ENCODE results near the gene RTCA. TPM values are rescaled to one million over a fixed set of nuclear protein-coding genes. Genes with fewer than 3 reads are reported as not detected.
"Not testable (repeated sequence)": the region's sequence is repeated elsewhere in the genome, so short reads cannot be mapped to it uniquely, and the experiment has no call there.

Gene RTCA
- polyA plus RNA-seq, 4 donors, result 33.2 to 36.6 (median 34.8) TPM

DNA sequence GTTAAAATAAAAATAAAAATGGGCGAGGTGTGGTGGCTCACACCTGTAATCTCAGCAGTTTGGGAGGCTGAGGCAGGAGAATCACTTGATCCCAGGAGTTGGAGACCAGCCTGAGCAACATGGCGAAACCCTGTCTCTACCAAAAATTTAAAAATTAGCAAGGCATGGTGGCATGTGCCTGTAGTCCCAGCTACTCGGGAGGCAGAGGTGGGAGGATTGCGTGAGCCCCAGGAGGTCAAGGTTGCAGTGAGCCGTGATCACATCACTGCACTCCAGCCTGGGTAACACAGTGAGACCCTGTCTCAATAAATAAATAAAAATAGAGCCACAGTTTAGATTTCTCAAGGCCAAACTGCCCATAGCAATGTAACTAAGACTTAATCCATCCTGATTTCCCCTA is 9.7 kb upstream of the RTCA start:
- not testable (repeated sequence) for DNase-seq (ENCODE audit: low read depth in 4 of 4, low spot score in 3 of 4)

- DNase-seq (ENCODE audit: low read depth in 4 of 4, low spot score in 3 of 4), result not testable (repeated sequence)
These were observed 7.6 kb upstream of the RTCA start for GRCh38 chr1:100258427-100258826.

DNA sequence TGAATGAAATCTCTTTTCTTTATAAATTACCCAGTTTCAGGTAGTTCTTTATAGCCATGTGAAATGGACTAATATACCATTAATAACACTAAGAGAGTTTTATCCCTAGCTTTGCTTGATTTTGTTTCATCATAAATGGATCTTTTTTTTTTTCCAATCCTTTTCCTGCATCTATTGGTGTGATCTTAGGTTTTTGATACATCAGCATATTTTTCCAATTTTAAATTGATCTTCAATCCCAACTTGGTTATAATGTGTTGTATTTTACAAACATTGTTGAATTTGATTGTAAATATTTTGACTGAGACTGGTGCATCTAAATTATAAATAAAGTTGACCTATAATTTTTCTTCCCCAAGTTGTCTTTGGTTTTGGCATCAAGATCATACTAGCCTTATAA is 4.3 kb upstream of the RTCA start:
- no peak for DNase-seq (ENCODE audit: low read depth in 4 of 4, low spot score in 3 of 4)

DNA sequence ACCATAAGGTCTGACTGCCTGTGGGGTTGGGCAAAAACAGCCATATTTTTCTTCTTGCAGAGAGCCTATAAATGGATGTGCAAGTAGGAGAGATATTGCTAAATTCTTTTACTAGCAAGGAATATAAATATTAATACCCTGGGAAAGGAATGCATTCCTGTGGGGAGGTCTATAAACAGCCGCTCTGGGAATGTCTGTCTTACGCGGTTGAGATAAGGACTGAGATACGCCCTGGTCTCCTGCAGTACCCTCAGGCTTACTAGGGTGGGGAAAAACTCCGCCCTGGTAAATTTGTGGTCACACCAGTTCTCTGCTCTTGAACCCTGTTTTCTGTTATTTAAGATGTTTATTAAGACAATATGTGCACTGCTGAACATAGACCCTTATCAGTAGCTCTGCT is 1.9 kb upstream of the RTCA start:
- DNase-seq (ENCODE audit: low read depth in 4 of 4, low spot score in 3 of 4), result not testable (repeated sequence)

DNA sequence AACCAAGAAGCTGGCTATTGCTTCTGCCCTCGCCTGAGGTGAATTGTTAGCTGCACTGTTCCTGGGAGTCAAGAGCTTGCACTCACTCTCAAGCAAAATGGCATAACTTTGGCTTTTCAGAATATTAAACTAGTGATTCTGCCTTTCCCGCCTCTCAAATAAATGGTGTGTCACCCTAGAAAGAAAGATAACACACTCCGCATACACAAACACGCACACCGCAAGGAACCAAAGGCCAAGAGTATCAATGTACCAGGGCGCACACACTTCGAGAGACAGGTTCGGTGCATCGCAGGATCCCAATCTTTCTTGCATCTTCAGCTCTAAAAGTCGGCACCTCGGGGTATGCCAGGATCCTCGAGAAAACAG is 470 bp upstream of the RTCA start:
- DNase-seq (ENCODE audit: low read depth in 4 of 4, low spot score in 3 of 4), result no peak

GRCh38 chr1:100266741-100267140 is 725 bp downstream of the RTCA start:
- DNase-seq (ENCODE audit: low read depth in 4 of 4, low spot score in 3 of 4), result no peak

GRCh38 chr1:100267284-100267683 is 1.3 kb downstream of the RTCA start:
- DNase-seq (ENCODE audit: low read depth in 4 of 4, low spot score in 3 of 4), result no peak

GRCh38 chr1:100268202-100268601 is 2.2 kb downstream of the RTCA start:
- DNase-seq (ENCODE audit: low read depth in 4 of 4, low spot score in 3 of 4), result no peak

DNA sequence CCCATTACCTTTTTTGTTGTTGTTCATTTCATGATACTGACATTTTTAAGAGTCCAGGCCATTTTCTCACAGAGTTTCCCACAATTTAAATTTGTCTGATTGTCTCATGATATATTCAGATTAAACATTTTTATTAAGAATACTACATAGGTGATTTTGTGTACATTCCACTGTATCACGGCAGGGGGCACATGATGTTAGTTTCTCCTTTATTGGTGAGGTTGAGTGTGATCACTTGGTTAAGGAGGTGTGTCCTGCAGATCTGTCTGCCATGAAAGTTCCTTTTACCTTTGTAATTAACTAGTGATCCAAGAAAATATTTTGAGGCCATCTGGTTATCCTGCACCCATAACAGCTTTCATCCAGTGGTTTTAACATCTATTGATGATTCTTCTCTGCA is 11.8 kb downstream of the RTCA start:
- DNase-seq (ENCODE audit: low read depth in 4 of 4, low spot score in 3 of 4), result no peak

DNA sequence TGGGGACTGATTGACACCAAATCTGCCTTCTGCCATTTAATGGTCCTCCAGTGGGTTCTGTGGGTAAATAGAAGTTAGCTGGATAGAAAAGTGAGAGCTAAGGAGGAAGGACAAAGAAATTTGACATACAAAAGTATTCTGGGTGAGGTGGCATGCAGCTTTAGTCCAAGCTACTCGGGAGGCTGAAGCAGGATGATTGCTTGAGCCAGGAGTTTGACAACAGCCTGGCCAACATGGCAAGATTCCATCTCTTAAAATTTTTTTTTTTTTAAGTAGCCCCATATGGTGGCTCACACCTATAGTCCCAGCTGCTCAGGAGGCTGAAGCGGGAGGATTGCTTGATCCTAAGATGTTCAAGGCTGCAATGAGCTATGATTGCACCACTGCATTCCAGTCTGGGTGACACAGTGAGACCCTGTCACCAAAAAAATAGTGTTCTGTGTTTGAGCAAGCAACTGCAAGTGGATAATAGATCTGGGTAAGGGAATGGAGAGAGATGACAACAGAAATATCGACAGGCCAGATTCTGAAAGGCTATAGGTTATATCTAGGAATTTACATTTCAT is 13.4 kb downstream of the RTCA start:
- no peak for DNase-seq (ENCODE audit: low read depth in 4 of 4, low spot score in 3 of 4)

GRCh38 chr1:100279954-100280682 is 14.1 kb downstream of the RTCA start:
- DNase-seq (ENCODE audit: low read depth in 4 of 4, low spot score in 3 of 4), result no peak

DNA sequence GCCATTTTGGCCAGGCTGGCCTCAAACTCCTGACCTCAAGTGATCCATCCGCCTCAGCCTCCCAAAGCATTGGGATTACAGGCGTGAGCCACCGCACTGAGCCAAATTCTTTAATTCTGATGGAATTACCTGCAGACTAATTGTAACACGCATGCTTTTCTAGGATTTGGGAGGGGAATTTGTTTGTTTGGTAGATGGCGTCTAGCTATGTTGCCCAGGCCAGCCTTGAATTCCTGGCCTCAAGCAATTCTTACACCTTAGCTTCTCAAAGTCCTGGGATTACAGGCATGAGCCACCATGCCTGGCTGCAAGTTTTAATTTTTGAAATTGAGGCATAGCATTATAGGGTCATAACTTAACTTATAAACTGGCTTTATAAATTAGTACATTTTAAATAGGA is 18.6 kb downstream of the RTCA start:
- DNase-seq (ENCODE audit: low read depth in 4 of 4, low spot score in 3 of 4), result no peak

DNA sequence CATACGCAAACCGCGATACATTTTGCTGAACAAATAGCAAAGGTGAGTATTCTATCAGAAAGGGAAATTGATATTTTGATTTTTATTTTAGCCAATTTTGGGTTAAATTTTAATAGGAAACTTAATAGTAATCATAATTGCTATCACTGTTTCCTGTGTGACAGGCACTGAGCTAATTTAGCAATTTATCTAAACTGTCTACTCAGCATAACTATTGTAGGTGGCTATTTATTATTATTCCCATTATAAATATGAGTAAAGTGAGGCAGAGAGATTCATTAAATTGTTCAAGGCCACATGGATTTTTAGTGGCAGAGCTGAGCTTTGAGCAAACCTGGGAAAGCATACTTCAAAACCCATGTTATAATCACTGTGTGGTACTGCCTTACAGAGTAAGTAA is 21.1 kb downstream of the RTCA start:
- DNase-seq (ENCODE audit: low read depth in 4 of 4, low spot score in 3 of 4), result no peak

DNA sequence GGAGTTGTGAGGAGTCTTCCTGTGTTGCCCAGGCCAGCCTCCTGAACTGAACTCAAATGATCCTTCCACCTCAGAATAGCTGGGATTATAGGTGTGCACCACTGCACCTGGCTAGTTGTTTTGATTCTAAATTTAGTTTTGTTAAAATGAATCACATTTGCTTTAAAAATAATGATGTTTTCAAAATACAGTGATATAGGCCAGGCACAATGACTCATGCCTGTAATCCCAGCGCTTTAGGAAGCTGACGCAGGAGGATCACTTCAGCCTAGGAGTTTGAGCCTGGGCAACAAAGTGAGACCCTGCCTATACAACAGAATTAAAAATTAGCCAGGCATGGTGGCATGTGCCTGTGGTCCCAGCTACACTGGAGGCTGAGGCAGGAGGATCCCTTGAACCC is 24.3 kb downstream of the RTCA start:
- no peak for DNase-seq (ENCODE audit: low read depth in 4 of 4, low spot score in 3 of 4)

- no peak for DNase-seq (ENCODE audit: low read depth in 4 of 4, low spot score in 3 of 4)
These were observed 26.7 kb downstream of the RTCA start for GRCh38 chr1:100292711-100293110.

- DNase-seq (ENCODE audit: low read depth in 4 of 4, low spot score in 3 of 4), result no peak
These were observed 30.1 kb downstream of the RTCA start for GRCh38 chr1:100296140-100296539.

DNA sequence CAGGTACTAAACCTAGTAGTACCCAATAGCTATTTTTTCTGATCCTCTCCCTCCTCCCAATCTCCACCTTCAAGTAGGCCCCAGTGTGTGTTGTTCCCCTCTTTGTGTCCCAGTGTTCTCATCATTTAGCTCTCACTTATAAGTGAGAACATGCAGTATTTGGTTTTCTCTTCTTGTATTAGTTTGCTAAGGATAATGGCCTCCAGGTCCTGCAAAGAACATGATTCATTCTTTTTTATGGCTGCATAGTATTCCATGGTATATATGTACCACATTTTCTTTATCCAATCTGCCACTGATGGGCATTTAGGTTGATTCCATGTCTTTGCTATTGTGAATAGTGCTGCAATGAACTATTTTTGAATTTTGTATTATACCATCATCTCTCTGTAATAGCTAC is 31.0 kb downstream of the RTCA start:
- not testable (repeated sequence) for DNase-seq (ENCODE audit: low read depth in 4 of 4, low spot score in 3 of 4)

DNA sequence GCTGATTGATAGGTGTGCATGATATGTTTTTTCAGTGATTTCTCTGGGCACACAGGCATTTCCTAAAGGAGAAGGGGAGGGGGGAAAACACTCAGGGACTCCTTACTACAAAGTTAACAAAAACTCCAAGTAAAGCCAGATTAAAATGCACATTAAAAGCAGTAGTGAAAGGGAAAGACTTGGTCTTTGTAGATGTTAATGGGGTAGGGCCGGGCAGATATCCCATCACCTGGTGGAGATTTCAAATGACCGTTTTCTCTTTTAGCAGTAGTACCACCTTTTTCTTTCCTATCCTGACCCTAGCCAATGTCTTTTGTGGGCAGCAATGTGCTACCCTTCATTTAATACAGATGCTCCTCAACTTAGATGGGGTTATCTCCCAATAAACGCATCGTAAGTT is 32.5 kb downstream of the RTCA start:
- DNase-seq (ENCODE audit: low read depth in 4 of 4, low spot score in 3 of 4), result no peak

GRCh38 chr1:100299521-100300222 is 33.7 kb downstream of the RTCA start:
- DNase-seq (ENCODE audit: low read depth in 4 of 4, low spot score in 3 of 4), result no peak

DNA sequence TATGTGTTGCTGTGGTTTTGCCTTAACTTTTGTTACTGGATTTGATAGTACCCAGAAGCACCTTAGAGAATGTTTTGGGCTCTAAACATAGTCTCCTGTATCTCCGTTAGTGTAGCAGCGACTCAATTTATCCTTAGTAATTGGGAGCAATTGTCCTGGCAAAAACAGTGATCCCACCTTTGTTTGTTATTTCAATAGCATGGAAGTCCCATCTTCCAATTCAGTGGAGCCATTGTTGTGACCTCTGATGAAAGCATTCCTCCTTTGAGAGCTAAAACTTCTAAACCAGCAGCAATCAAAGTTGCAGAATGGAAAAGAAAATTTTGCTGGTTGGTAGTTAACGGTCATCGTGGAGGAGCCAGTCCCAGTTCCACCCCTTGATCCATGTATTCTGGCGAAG is 34.7 kb downstream of the RTCA start:
- no peak for DNase-seq (ENCODE audit: low read depth in 4 of 4, low spot score in 3 of 4)

GRCh38 chr1:100302739-100303138 is 36.7 kb downstream of the RTCA start:
- no peak for DNase-seq (ENCODE audit: low read depth in 4 of 4, low spot score in 3 of 4)

DNA sequence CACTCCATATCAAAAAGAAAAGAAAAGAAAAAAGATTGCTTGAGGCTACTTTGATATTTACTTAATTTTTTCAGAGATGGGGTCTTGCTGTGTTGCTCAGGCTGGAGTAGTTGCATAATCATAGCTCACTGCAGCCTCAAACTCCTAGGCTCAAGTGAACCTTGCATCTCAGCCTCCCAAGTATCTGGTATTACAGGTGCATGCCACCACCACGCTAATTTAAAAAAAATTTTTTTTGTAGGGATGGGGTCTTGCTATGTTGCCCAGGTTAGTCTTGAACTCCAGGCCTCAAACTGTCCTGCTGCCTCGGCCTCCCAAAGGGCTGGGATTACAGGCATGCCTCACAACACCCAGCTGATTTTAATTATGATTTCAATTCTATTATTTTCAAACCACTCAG is 38.2 kb downstream of the RTCA start:
- no peak for DNase-seq (ENCODE audit: low read depth in 4 of 4, low spot score in 3 of 4)
